NB4 (cell line): ENCODE data around the gene CCDC85C.

Experiments
- CTCF ChIP-seq: IDR thresholded peaks from one replicate; pipeline ENCODE4 v1.5.1; 2012; ENCODE audit warnings: low read depth, low read length
- MAX ChIP-seq: IDR thresholded peaks from 2 replicates; pipeline ENCODE4 v1.6.1; 2011; ENCODE audit warnings: low read depth, low read length
- MYC ChIP-seq: IDR thresholded peaks from 2 replicates; pipeline ENCODE4 v1.6.1; 2011; ENCODE audit warnings: low read depth, low read length
- POLR2A ChIP-seq: IDR thresholded peaks from 2 replicates; pipeline ENCODE4 v1.6.1; 2011; ENCODE audit warnings: mild to moderate bottlenecking; ENCODE audit not compliant: insufficient read length; ENCODE audit errors: extremely low read depth

DNA sequence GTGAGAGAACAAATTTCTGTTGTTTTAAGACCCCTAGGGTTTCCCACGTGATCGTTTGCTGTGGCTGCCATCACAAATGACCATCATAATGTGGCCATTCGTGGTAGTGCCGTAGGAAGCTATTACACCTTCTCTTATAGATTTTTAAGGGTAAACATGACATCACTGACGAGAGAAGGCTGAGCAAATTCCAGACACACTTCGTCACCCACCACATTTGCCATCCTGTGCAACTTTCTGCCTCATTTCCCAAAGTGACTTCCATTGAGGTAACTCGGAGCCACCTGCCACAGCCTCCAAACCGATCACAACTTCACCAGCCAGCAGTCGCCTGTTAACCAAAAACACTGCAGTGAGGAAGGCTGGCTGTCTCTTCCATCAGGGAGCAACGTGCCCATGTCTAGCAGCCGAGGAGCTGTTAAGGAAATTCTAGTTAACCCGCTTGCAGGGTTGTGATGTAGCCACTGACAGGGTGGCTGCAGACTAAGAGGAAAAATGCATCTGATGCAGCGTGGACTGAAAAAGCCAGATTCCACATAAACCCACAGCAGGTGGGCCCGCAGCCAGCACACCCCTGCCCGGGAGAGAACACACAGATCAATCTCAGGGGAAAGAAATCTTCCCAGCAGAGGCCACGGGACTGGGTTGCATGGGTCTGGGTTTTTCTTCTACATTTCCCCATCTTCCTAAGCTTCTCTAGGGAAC is 44.6 kb downstream of the CCDC85C start:
- no peak for TF ChIP-seq CTCF
- TF ChIP-seq POLR2A: no peak
- no peak for TF ChIP-seq MAX
- no peak for TF ChIP-seq MYC
